ENCODE data around the gene PPARD.

- TF ChIP-seq CTCF (IDR thresholded peaks at IDR 0.05) (no peak), POLR2AphosphoS5 (IDR thresholded peaks at IDR 0.05) (no peak)
These were observed 45.7 kb downstream of the PPARD start for GRCh38 chr6:35388030-35388429.
